SK-N-SH (cell line): ENCODE results near the gene SAMD5.

Experiments
- CHD2 ChIP-seq: fragments of 150-350 bp; IDR thresholded peaks from 2 replicates; pipeline ENCODE4 v1.6.1; 2018; ENCODE audit warnings: low read length; ENCODE audit not compliant: partially characterized antibody
- CTCF ChIP-seq: fragments of 200-600 bp; sonication (generic); IDR thresholded peaks from 2 replicates; pipeline ENCODE4 v1.6.1; 2017; ENCODE audit warnings: antibody characterized with exemption, mild to moderate bottlenecking, moderate library complexity
- EP300 ChIP-seq, 2 experiments: IDR thresholded peaks; 2 replicates each; pipeline versions ENCODE4 v1.4.0 to v1.6.1; 2012; ENCODE audit warnings: borderline replicate concordance in 1 of 2, low read depth in 1 of 2, low read length in 1 of 2
- GABPA ChIP-seq: IDR thresholded peaks from 2 replicates; pipeline ENCODE4 v1.4.0; 2012; ENCODE audit warnings: low read depth, mild to moderate bottlenecking
- MAX ChIP-seq: IDR thresholded peaks from 2 replicates; pipeline ENCODE4 v1.4.0; 2012; ENCODE audit warnings: low read depth
- NRF1 ChIP-seq: IDR thresholded peaks from 2 replicates; pipeline ENCODE4 v1.6.1; 2012; ENCODE audit warnings: low read depth, mild to moderate bottlenecking, low read length
- PBX3 ChIP-seq: IDR thresholded peaks from 2 replicates; pipeline ENCODE4; 2012
- POLR2AphosphoS5 ChIP-seq: IDR thresholded peaks from 2 replicates; pipeline ENCODE4 v1.6.1; 2012; ENCODE audit warnings: low read depth, low read length
- RAD21 ChIP-seq: IDR thresholded peaks from 2 replicates; pipeline ENCODE4 v1.6.1; 2012; ENCODE audit warnings: mild to moderate bottlenecking, low read length
- REST ChIP-seq: IDR thresholded peaks from 2 replicates; pipeline ENCODE4 v1.6.1; 2012; ENCODE audit warnings: mild to moderate bottlenecking, low read depth, low read length, moderate library complexity
- SIN3A ChIP-seq: IDR thresholded peaks from 2 replicates; pipeline ENCODE4 v1.6.1; 2012; ENCODE audit warnings: low read depth, mild to moderate bottlenecking, low read length, moderate library complexity, borderline replicate concordance
- TCF12 ChIP-seq: IDR thresholded peaks from 2 replicates; pipeline ENCODE4 v1.4.0; 2012
- YY1 ChIP-seq: IDR thresholded peaks from 2 replicates; pipeline ENCODE4 v1.4.0; 2012; ENCODE audit warnings: low read depth, mild to moderate bottlenecking

GRCh38 chr6:147588469-147588868 lies 80.0 kb downstream of the SAMD5 start:
- no peak for TF ChIP-seq CTCF
- TF ChIP-seq TCF12, result no peak
- no peak for TF ChIP-seq NRF1
- TF ChIP-seq YY1, result no peak
- TF ChIP-seq EP300 (IDR thresholded peaks at IDR 0.05; ENCODE audit: borderline replicate concordance in 1 of 2, low read depth in 1 of 2, low read length in 1 of 2), result no peak
- no peak for TF ChIP-seq REST
- no peak for TF ChIP-seq RAD21
- TF ChIP-seq POLR2AphosphoS5, result no peak
- no peak for TF ChIP-seq CHD2
- no peak for TF ChIP-seq SIN3A
- TF ChIP-seq MAX, result no peak
- no peak for TF ChIP-seq GABPA
- no peak for TF ChIP-seq PBX3
